ENCODE results near the gene CXCR2. TPM values are rescaled to one million over a fixed set of nuclear protein-coding genes. Genes with fewer than 3 reads are reported as not detected.
"Not testable (repeated sequence)": the region's sequence is repeated elsewhere in the genome, so short reads cannot be mapped to it uniquely, and the experiment has no call there.

Gene CXCR2
- total and polyA plus RNA-seq, 11 donors, result 0.11 to 2.0 (median 0.51) TPM

GRCh38 chr2:218169757-218170546 lies 44.1 kb downstream of the CXCR2 start:
- no peak overlapping the region for H3K27ac ChIP-seq
- no peaks in the 10 kb centered on the region for H3K9me3 ChIP-seq
- TF ChIP-seq POLR2A (IDR thresholded peaks at IDR 0.05) (no peak), CTCF (IDR thresholded peaks at IDR 0.05) (no peak)
- 68 to 79% (median 70%) methylated on average over 5 of the region's 5 CpGs for WGBS, 4 donors
- no peak overlapping the region for H3K4me3 ChIP-seq
- DNase-seq (no peak), ATAC-seq (no peak)
- no peaks in the 10 kb centered on the region for H3K36me3 ChIP-seq
- peaks cover 0 to 12% (median 0%) of the 10 kb centered on the region in 12 donors for H3K4me1 ChIP-seq
- peaks cover 0 to 5% (median 0%) of the 10 kb centered on the region in 9 donors for H3K27me3 ChIP-seq
- intact Hi-C loops (cut with DNase I), result no loop called here

- 87 to 88% (median 87%) methylated on average over 3 of the region's 3 CpGs for WGBS, 4 donors
Observed at GRCh38 chr2:218171744-218172143, 45.9 kb downstream of the CXCR2 start.

GRCh38 chr2:218172845-218173244 lies 47.0 kb downstream of the CXCR2 start:
- intact Hi-C loops (cut with DNase I), result no loop called here
- Histone ChIP-seq H3K27ac (no peak overlapping the region), H3K27me3 (peaks cover 0 to 5% (median 0%) of the 10 kb centered on the region in 9 donors), H3K9me3 (no peaks in the 10 kb centered on the region), H3K36me3 (no peaks in the 10 kb centered on the region), H3K4me1 (no peaks in the 10 kb centered on the region), H3K4me3 (no peak overlapping the region)
- WGBS, 4 donors, result 77 to 89% (median 85%) methylated on average over 2 of the region's 2 CpGs
- DNase-seq (no peak), ATAC-seq (no peak)
- TF ChIP-seq POLR2A (IDR thresholded peaks at IDR 0.05) (no peak), CTCF (IDR thresholded peaks at IDR 0.05) (no peak)

More at GRCh38 chr2:218171744-218172143, 45.9 kb downstream of the CXCR2 start:
- intact Hi-C loops (cut with DNase I); H3K27ac ChIP-seq; H3K4me1 ChIP-seq; DNase-seq; H3K4me3 ChIP-seq; H3K27me3 ChIP-seq; H3K9me3 ChIP-seq; ATAC-seq; H3K36me3 ChIP-seq: not testable (repeated sequence)

GRCh38 chr2:218179782-218180181 lies 54.0 kb downstream of the CXCR2 start:
- Histone ChIP-seq H3K27ac (no peak overlapping the region), H3K4me3 (no peak overlapping the region), H3K36me3 (no peaks in the 10 kb centered on the region), H3K27me3 (no peaks in the 10 kb centered on the region), H3K9me3 (no peaks in the 10 kb centered on the region), H3K4me1 (no peaks in the 10 kb centered on the region)
- intact Hi-C loops (cut with DNase I), result loop anchor here in 6 of 10 donors (10.0 kb wide), 5 partner anchors 175 to 295 kb away; partner anchors contain the start of genes CATIP (in 2 of the 6) and CTDSP1 (in 2 of the 6)
- ATAC-seq (no peak), DNase-seq (no peak)
- 90 to 94% (median 93%) methylated on average over 4 of the region's 4 CpGs for WGBS, 4 donors
- no peak for TF ChIP-seq CTCF (IDR thresholded peaks at IDR 0.05)
- no peak for TF ChIP-seq POLR2A (IDR thresholded peaks at IDR 0.05)

Data from heart left ventricle (tissue), 16 donors.